ENCODE results near the gene TMEM258.
A peak's percentile ranks its signal among the peaks of the same experiment; 100 is the strongest.

The TMEM258 gene

DNA sequence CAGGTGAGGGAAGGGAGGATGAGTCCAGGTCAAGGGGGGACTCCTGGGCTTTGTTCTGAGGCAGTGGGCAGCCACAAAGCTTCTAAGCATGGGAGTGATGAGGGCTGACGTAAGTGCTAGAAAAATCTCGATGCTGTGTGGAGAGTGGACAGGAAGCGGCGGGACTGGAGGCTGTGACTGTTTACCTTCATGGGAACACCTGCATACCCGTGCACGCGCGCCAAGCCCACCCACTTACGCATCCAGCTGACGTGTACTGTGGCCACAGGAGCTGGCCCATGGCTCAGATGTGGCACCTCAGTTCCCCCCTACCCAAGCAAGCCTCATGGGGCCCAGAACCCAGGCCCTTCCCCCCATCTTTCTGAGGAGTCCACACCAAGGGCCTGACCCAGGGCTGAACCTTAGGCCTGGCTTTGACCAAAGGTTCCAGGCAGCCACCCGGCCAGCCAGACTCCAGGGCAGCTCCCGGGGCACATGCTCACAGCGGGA, 26.0 kb downstream of the TMEM258 start:
- in situ Hi-C loops (cut with HindIII; ENCODE audit: low pct_ligation_motif_present, low sequenced_read_pairs) = no loop called here
- Histone ChIP-seq H3K4me3 (ENCODE audit: low read depth, low read length) (no peak overlapping the region), H3K36me3 (replicated peaks) (no peaks in the 10 kb centered on the region), H3K27ac (no peak overlapping the region), H3K27me3 (replicated peaks) (no peaks in the 10 kb centered on the region)
- TF ChIP-seq, protein P1, sequence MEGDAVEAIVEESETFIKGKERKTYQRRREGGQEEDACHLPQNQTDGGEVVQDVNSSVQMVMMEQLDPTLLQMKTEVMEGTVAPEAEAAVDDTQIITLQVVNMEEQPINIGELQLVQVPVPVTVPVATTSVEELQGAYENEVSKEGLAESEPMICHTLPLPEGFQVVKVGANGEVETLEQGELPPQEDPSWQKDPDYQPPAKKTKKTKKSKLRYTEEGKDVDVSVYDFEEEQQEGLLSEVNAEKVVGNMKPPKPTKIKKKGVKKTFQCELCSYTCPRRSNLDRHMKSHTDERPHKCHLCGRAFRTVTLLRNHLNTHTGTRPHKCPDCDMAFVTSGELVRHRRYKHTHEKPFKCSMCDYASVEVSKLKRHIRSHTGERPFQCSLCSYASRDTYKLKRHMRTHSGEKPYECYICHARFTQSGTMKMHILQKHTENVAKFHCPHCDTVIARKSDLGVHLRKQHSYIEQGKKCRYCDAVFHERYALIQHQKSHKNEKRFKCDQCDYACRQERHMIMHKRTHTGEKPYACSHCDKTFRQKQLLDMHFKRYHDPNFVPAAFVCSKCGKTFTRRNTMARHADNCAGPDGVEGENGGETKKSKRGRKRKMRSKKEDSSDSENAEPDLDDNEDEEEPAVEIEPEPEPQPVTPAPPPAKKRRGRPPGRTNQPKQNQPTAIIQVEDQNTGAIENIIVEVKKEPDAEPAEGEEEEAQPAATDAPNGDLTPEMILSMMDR (IDR thresholded peaks at IDR 0.05; ENCODE audit: low read depth, low read length, missing control alignments) = no peak
- peak; percentile 44 for DNase-seq

DNA sequence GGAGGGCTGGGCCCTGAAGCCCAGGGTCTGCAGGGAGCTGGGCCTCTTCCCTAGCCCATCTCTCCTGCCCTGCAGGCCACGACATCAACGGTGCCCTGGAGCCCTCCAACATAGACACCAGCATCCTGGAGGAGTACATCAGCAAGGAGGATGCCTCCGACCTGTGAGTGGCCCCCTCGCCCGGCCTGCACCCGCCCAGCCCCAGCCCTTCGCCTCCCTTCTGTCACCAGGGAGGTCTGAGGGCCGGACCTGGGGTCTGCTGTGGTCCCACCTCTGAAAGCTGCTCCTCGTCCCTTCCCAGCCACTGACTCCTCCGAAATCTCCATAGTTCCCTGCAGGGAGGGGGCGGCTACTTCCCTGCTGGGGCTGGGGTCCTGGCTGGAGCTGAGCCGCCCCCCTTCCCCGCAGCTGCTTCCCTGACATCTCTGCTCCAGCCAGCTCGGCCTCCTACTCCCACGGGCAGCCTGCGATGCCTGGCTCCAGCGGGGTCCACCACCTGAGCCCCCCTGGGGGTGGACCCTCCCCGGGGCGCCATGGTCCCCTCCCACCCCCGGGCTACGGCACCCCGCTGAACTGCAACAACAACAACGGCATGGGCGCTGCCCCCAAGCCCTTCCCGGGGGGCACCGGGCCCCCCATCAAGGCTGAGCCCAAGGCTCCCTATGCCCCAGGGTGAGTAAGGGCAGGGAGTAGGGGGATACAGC, 26.7 kb downstream of the TMEM258 start:
- Histone ChIP-seq H3K36me3 (replicated peaks) (no peaks in the 10 kb centered on the region), H3K27ac (no peak overlapping the region), H3K4me3 (ENCODE audit: low read depth, low read length) (no peak overlapping the region), H3K27me3 (replicated peaks) (no peaks in the 10 kb centered on the region)
- in situ Hi-C loops (cut with HindIII; ENCODE audit: low pct_ligation_motif_present, low sequenced_read_pairs) = no loop called here
- TF ChIP-seq, protein P1 (IDR thresholded peaks at IDR 0.05; ENCODE audit: low read depth, low read length, missing control alignments) = no peak
- no peak for DNase-seq

DNA sequence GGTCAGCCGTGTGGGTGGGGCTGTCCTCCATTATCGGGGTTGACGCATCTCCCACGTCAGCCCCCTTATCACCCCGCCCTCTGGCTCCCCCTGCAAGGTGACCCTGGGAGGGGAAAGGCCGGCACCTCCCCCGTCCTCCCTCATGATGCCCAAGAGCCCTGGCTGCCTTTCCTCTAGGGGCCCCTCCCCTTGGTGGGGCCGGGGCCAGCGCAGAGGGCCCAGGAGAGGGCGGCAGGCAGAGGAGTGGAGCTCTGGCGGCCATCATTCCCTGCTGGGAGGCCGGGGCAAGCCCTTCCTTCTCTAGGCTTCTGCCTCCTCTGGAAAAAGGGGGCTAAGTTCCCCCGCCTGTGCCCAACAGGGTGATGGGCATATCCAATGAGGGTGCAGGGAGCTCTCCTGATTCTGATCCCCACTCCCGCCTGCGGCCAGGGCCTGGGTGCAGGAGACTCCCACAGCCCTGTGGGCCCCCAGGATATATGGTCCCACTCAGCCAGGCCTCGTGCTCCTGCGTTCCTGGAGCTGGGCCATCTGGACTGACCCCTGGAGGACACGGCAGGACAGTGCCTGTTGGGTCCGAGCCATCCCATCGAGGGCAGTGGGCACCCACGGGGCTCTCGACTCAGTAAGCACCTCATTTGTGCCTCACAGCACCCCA, 27.7 kb downstream of the TMEM258 start:
- Histone ChIP-seq H3K27me3 (replicated peaks) (no peaks in the 10 kb centered on the region), H3K27ac (no peak overlapping the region), H3K4me3 (ENCODE audit: low read depth, low read length) (no peak overlapping the region), H3K36me3 (replicated peaks) (no peaks in the 10 kb centered on the region)
- no peak for DNase-seq
- in situ Hi-C loops (cut with HindIII; ENCODE audit: low pct_ligation_motif_present, low sequenced_read_pairs) = no loop called here
- TF ChIP-seq, protein P1 (IDR thresholded peaks at IDR 0.05; ENCODE audit: low read depth, low read length, missing control alignments) = peak; percentile 12

DNA sequence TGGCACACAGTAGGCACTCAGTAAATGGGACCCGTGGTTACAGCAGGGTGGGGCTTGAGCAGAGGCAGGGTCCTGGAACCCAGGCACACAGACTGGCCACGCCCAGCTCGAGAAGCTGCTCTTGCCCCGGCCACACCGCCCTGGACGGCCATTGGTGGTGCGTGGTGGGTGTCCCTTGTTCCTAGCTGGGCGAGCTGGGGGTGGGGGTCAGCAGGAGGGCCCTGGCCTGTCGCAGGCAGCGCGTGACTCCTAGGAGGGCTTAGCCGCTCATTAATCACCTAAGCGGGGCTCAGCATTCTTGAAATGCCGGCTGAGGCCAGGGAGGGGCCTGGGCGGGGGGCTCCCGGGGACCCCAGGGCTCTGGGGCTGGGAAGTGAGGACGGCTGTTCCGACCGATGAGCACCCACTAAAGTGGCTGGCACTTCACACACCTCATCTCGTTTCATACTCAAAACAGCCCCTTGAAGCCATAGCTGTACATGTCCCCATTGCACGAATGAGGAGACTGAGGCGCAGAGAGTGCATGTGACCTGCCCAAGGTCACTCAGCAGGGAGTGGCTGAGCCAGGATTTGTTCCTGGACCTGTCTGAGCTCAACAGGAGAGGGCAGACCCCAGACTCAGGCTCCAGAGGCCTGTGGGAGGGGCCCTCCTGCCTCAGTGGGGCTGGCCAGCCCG, 28.3 kb downstream of the TMEM258 start:
- TF ChIP-seq, protein P1 (IDR thresholded peaks at IDR 0.05; ENCODE audit: low read depth, low read length, missing control alignments) = no peak

DNA sequence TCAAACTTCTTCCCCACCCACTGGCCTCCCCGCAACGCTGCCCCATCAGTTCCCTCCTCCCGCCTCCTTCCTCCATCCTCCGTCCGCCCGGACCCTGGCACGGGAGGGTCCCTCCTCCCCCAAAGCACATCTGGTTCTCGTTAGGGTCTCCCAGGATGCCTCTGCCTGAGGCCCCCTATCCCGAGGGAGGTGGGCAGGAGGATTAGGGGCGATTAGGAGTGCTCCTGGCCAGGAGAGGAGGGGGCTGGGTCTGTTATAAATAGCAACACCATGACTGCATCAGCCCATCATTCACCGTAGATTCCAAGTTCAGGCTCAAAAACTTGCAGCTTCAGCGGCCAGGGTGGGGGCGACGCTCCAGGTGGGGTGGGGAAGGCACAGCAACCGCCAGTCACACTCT, 29.6 kb downstream of the TMEM258 start:
- TF ChIP-seq, protein P1 (IDR thresholded peaks at IDR 0.05; ENCODE audit: low read depth, low read length, missing control alignments) = no peak
- H3K27ac ChIP-seq = no peak overlapping the region
- no peaks in the 10 kb centered on the region for H3K36me3 ChIP-seq (replicated peaks)
- H3K27me3 ChIP-seq (replicated peaks) = no peaks in the 10 kb centered on the region
- DNase-seq = no peak
- in situ Hi-C loops (cut with HindIII; ENCODE audit: low pct_ligation_motif_present, low sequenced_read_pairs) = no loop called here
- H3K4me3 ChIP-seq (ENCODE audit: low read depth, low read length) = no peak overlapping the region

More for the DNA sequence above, 28.3 kb downstream of the TMEM258 start:
- no peak for DNase-seq
- in situ Hi-C loops (cut with HindIII; ENCODE audit: low pct_ligation_motif_present, low sequenced_read_pairs) = no loop called here
- Histone ChIP-seq H3K36me3 (replicated peaks) (no peaks in the 10 kb centered on the region), H3K4me3 (ENCODE audit: low read depth, low read length) (no peak overlapping the region), H3K27me3 (replicated peaks) (no peaks in the 10 kb centered on the region), H3K27ac (no peak overlapping the region)

Measured in brain microvascular endothelial cell (primary cell).